ENCODE measurements around the gene ZNF697. TPM values are rescaled to one million over a fixed set of nuclear protein-coding genes. Genes with fewer than 3 reads are reported as not detected.

The ZNF697 gene
- total RNA-seq, 1 donor from 2014 or later = 8.3 TPM

- H3K27ac Mint-ChIP-seq = no peak overlapping the region
- no peaks in the 10 kb centered on the region for H3K9me3 ChIP-seq (ENCODE audit: low read depth)
- no peak overlapping the region for H2AFZ ChIP-seq (replicated peaks)
- no peak overlapping the region for H3K9ac ChIP-seq
- DNase-seq (ENCODE audit: low spot score) = no peak
- no peak overlapping the region for H3K27ac ChIP-seq
- H3K4me3 ChIP-seq = no peak overlapping the region
- H3K4me2 ChIP-seq = no peak overlapping the region
- TF ChIP-seq EZH2phosphoT487 (IDR thresholded peaks at IDR 0.05) (no peak), CTCF (IDR thresholded peaks at IDR 0.05) (no peak), EZH2 (IDR thresholded peaks at IDR 0.05) (no peak)
- peaks cover 8% of the 10 kb centered on the region for H3K27me3 Mint-ChIP-seq (ENCODE audit: insufficient read depth, low read depth)
- H3K79me2 ChIP-seq (ENCODE audit: low read depth) = peaks cover 4% of the 10 kb centered on the region
- peaks cover 20% of the 10 kb centered on the region for H3K36me3 Mint-ChIP-seq
- peaks cover 12% of the 10 kb centered on the region for H4K20me1 ChIP-seq (ENCODE audit: low read depth)
- H3K4me1 Mint-ChIP-seq = peaks cover 12% of the 10 kb centered on the region
- H3K27me3 ChIP-seq = no peaks in the 10 kb centered on the region
- peaks cover 15% of the 10 kb centered on the region for H3K4me1 ChIP-seq
- no peaks in the 10 kb centered on the region for H3K9me3 Mint-ChIP-seq
- no peaks in the 10 kb centered on the region for H3K36me3 ChIP-seq
- H3F3A ChIP-seq (ENCODE audit: low read depth) = no peaks in the 10 kb centered on the region
- no peak overlapping the region for H3K4me3 Mint-ChIP-seq
Observed at GRCh38 chr1:119626841-119627240, 21.2 kb downstream of the ZNF697 start.

- no peak overlapping the region for H3K4me3 Mint-ChIP-seq
- Histone ChIP-seq H3K9ac (no peak overlapping the region), H3K79me2 (ENCODE audit: low read depth) (peaks cover 4% of the 10 kb centered on the region), H4K20me1 (ENCODE audit: low read depth) (peaks cover 9% of the 10 kb centered on the region), H3K4me3 (no peak overlapping the region), H3K9me3 (ENCODE audit: low read depth) (no peaks in the 10 kb centered on the region), H3K4me2 (no peak overlapping the region), H3K27me3 (no peaks in the 10 kb centered on the region), H2AFZ (replicated peaks) (no peak overlapping the region), H3F3A (ENCODE audit: low read depth) (no peaks in the 10 kb centered on the region), H3K27ac (no peak overlapping the region), H3K4me1 (peaks cover 15% of the 10 kb centered on the region), H3K36me3 (no peaks in the 10 kb centered on the region)
- DNase-seq (ENCODE audit: low spot score) = no peak
- H3K9me3 Mint-ChIP-seq = no peaks in the 10 kb centered on the region
- H3K27me3 Mint-ChIP-seq (ENCODE audit: insufficient read depth, low read depth) = peaks cover 8% of the 10 kb centered on the region
- TF ChIP-seq CTCF (IDR thresholded peaks at IDR 0.05) (no peak), EZH2 (IDR thresholded peaks at IDR 0.05) (no peak), EZH2phosphoT487 (IDR thresholded peaks at IDR 0.05) (no peak)
- H3K27ac Mint-ChIP-seq = no peak overlapping the region
- peaks cover 20% of the 10 kb centered on the region for H3K36me3 Mint-ChIP-seq
- H3K4me1 Mint-ChIP-seq = peaks cover 12% of the 10 kb centered on the region
Observed at GRCh38 chr1:119626011-119626545, 22.0 kb downstream of the ZNF697 start.

- no peaks in the 10 kb centered on the region for H3K9me3 ChIP-seq (ENCODE audit: low read depth)
- no peak overlapping the region for H2AFZ ChIP-seq (replicated peaks)
- no peaks in the 10 kb centered on the region for H3K27me3 ChIP-seq
- no peaks in the 10 kb centered on the region for H3F3A ChIP-seq (ENCODE audit: low read depth)
- TF ChIP-seq EZH2phosphoT487 (IDR thresholded peaks at IDR 0.05) = no peak
- no peak for TF ChIP-seq EZH2 (IDR thresholded peaks at IDR 0.05)
- TF ChIP-seq CTCF (IDR thresholded peaks at IDR 0.05) = no peak
- no peak for DNase-seq (ENCODE audit: low spot score)
- H3K4me1 ChIP-seq = peaks cover 13% of the 10 kb centered on the region
- peaks cover under 1% of the 10 kb centered on the region for H3K79me2 ChIP-seq (ENCODE audit: low read depth)
- no peak overlapping the region for H3K27ac ChIP-seq
- Mint-ChIP-seq H3K4me1 (peaks cover 12% of the 10 kb centered on the region), H3K9me3 (no peaks in the 10 kb centered on the region), H3K36me3 (peaks cover 18% of the 10 kb centered on the region), H3K4me3 (no peak overlapping the region), H3K27ac (no peak overlapping the region), H3K27me3 (ENCODE audit: insufficient read depth, low read depth) (peaks cover 8% of the 10 kb centered on the region)
- no peaks in the 10 kb centered on the region for H3K36me3 ChIP-seq
- H3K9ac ChIP-seq = no peak overlapping the region
- no peak overlapping the region for H3K4me3 ChIP-seq
- peaks cover 6% of the 10 kb centered on the region for H4K20me1 ChIP-seq (ENCODE audit: low read depth)
- no peak overlapping the region for H3K4me2 ChIP-seq
Observed at GRCh38 chr1:119623678-119624077, 24.4 kb downstream of the ZNF697 start.

All from neural progenitor cell (in vitro differentiated cells).